H1 (cell line): ENCODE data around the gene BRAT1. TPM values are rescaled to one million over a fixed set of nuclear protein-coding genes. Genes with fewer than 3 reads are reported as not detected.

Source experiments
- CTCF ChIA-PET: fragments of 300-600 bp; sonication (Branson Sonifier 250); formaldehyde crosslinking; loops from one replicate; lab custom pipeline; 2021; ENCODE audit not compliant: partially characterized antibody; lab: Charles Lee
- POLR2A ChIA-PET: fragments of 300-600 bp; sonication (Branson Sonifier 250); formaldehyde crosslinking; loops from one replicate; lab custom pipeline; 2021; ENCODE audit warnings: inconsistent platforms; ENCODE audit not compliant: partially characterized antibody; lab: Charles Lee
- DNase-seq, 2 experiments: peaks; one replicate each; pipeline versions ENCODE4 v3.0.0 to v3.0.0-alpha.2; 2010 to 2022; ENCODE audit warnings: low spot score in 2 of 2, low read depth in 1 of 2, mixed read lengths in 1 of 2
- FAIRE-seq: peaks from 2 replicates; lab custom pipeline; 2011; peaks lifted over from hg19 to GRCh38; lab: Jason Lieb, UNC
- H2AFZ ChIP-seq: 2 replicates; pipeline ENCODE4 v1.8.1; 2012; ENCODE audit warnings: low read length, inconsistent platforms
- H2AK5ac ChIP-seq: 2 replicates; pipeline ENCODE4 v1.6.1; 2013; ENCODE audit warnings: low read depth, low read length
- H2BK120ac ChIP-seq: replicated peaks from 2 replicates; pipeline ENCODE3; 2013; ENCODE audit warnings: low read depth, low read length, inconsistent platforms
- H2BK12ac ChIP-seq: 2 replicates; pipeline ENCODE4 v1.6.1; 2013; ENCODE audit warnings: low read depth, low read length
- H2BK15ac ChIP-seq: 2 replicates; pipeline ENCODE4 v1.6.1; 2013; ENCODE audit warnings: low read length
- H2BK20ac ChIP-seq: 2 replicates; pipeline ENCODE4 v1.6.1; 2013; ENCODE audit warnings: low read length
- H2BK5ac ChIP-seq: 2 replicates; pipeline ENCODE4 v1.6.1; 2013; ENCODE audit warnings: low read depth, low read length
- H3K14ac ChIP-seq: 2 replicates; pipeline ENCODE4 v1.6.1; 2013; ENCODE audit warnings: inconsistent platforms; ENCODE audit not compliant: insufficient read length
- H3K18ac ChIP-seq: 2 replicates; pipeline ENCODE4 v1.6.1; 2013; ENCODE audit warnings: low read length; ENCODE audit errors: extremely low read depth
- H3K23ac ChIP-seq: 2 replicates; pipeline ENCODE4 v1.6.1; 2013; ENCODE audit warnings: inconsistent platforms; ENCODE audit not compliant: insufficient read length
- H3K23me2 ChIP-seq: 2 replicates; pipeline ENCODE4 v1.6.1; 2013; ENCODE audit warnings: low read depth, low read length
- H3K27ac ChIP-seq: 2 replicates; pipeline ENCODE4 v1.6.1; 2011; ENCODE audit warnings: low read depth, low read length, inconsistent platforms
- H3K27me3 ChIP-seq, 4 experiments: replicated peaks in 1 of 4; 1 replicate in 1 of 4; 2 replicates in 3 of 4; pipeline versions ENCODE4 v1.6.1 to v1.8.1; 2011 to 2013; ENCODE audit warnings: low read length in 3 of 4, mild to moderate bottlenecking in 3 of 4, inconsistent platforms in 2 of 4, mixed read lengths in 2 of 4, moderate library complexity in 1 of 4; ENCODE audit not compliant: control insufficient read depth in 3 of 4, insufficient read depth in 3 of 4; ENCODE audit errors: extremely low read depth in 1 of 4
- H3K36me3 ChIP-seq, 4 experiments: 2 replicates each; pipeline versions ENCODE4 v1.6.1 to v1.8.1; 2011 to 2013; ENCODE audit warnings: mild to moderate bottlenecking in 4 of 4, low read length in 3 of 4, moderate library complexity in 2 of 4, control low read depth in 1 of 4, inconsistent platforms in 1 of 4; ENCODE audit not compliant: insufficient read depth in 4 of 4, control insufficient read depth in 2 of 4
- H3K4ac ChIP-seq: replicated peaks from 2 replicates; pipeline ENCODE3; 2013; ENCODE audit warnings: low read length, low read depth, mixed read lengths, inconsistent platforms; ENCODE audit not compliant: insufficient read length
- H3K4me1 ChIP-seq, 4 experiments: replicated peaks in 1 of 4; 1 replicate in 1 of 4; 2 replicates in 3 of 4; pipeline versions ENCODE4 v1.6.1 to v1.8.1; 2011 to 2013; ENCODE audit warnings: low read length in 3 of 4, inconsistent platforms in 2 of 4, mixed read lengths in 1 of 4; ENCODE audit not compliant: insufficient read depth in 4 of 4, control insufficient read depth in 3 of 4
- H3K4me2 ChIP-seq, 2 experiments: 2 replicates each; pipeline versions ENCODE4 v1.6.1 to v1.8.1; 2011 to 2013; ENCODE audit warnings: low read depth in 2 of 2, low read length in 2 of 2, control low read depth in 1 of 2, inconsistent platforms in 1 of 2, mild to moderate bottlenecking in 1 of 2; ENCODE audit not compliant: insufficient read depth in 1 of 2
- H3K4me3 ChIP-seq, 4 experiments: fragments of 200-600, 300-600 bp in 1 of 4; sonication (generic), shearing (Covaris generic), sonication (Bioruptor Twin) in 1 of 4; 2 replicates each; pipeline versions ENCODE4 v1.5.1 to v1.8.1; 2011 to 2016; ENCODE audit warnings: low read length in 4 of 4, low read depth in 3 of 4, control low read depth in 2 of 4, inconsistent platforms in 2 of 4, mild to moderate bottlenecking in 2 of 4, mixed read lengths in 1 of 4, moderate library complexity in 1 of 4; ENCODE audit not compliant: insufficient read depth in 2 of 4; ENCODE audit errors: extremely low read depth in 1 of 4
- H3K56ac ChIP-seq: replicated peaks from 2 replicates; pipeline ENCODE3; 2013; ENCODE audit warnings: low read depth, mild to moderate bottlenecking, mixed read lengths, low read length, inconsistent platforms; ENCODE audit not compliant: insufficient read length
- H3K79me1 ChIP-seq: 2 replicates; pipeline ENCODE4 v1.6.1; 2013; ENCODE audit warnings: low read depth, low read length, control low read depth
- H3K79me2 ChIP-seq, 2 experiments: 2 replicates each; pipeline versions ENCODE4 v1.6.1 to v1.8.1; 2012 to 2013; ENCODE audit warnings: low read length in 2 of 2, mild to moderate bottlenecking in 2 of 2, inconsistent platforms in 1 of 2; ENCODE audit not compliant: insufficient read depth in 2 of 2, control insufficient read depth in 1 of 2
- H3K9ac ChIP-seq, 4 experiments: replicated peaks in 1 of 4; 1 replicate in 1 of 4; 2 replicates in 3 of 4; pipeline versions ENCODE4 v1.6.1 to v1.8.1; 2011 to 2013; ENCODE audit warnings: low read depth in 3 of 4, low read length in 3 of 4, control low read depth in 2 of 4, mild to moderate bottlenecking in 2 of 4, moderate library complexity in 2 of 4, inconsistent platforms in 1 of 4; ENCODE audit errors: extremely low read depth in 1 of 4
- H3K9me3 ChIP-seq, 2 experiments: 2 replicates each; pipeline versions ENCODE4 v1.6.1 to v1.8.1; 2012 to 2013; ENCODE audit warnings: mild to moderate bottlenecking in 2 of 2, moderate library complexity in 2 of 2, control low read depth in 1 of 2, inconsistent platforms in 1 of 2, low read depth in 1 of 2, low read length in 1 of 2, mixed read lengths in 1 of 2; ENCODE audit not compliant: insufficient read depth in 2 of 2
- H4K20me1 ChIP-seq, 2 experiments: replicated peaks in 1 of 2; 2 replicates each; pipeline versions ENCODE3 to v1.8.1; 2011 to 2013; ENCODE audit warnings: inconsistent platforms in 2 of 2, low read length in 2 of 2, mild to moderate bottlenecking in 1 of 2; ENCODE audit not compliant: insufficient read depth in 2 of 2, control insufficient read depth in 1 of 2
- H4K5ac ChIP-seq: 2 replicates; pipeline ENCODE4 v1.6.1; 2013; ENCODE audit warnings: low read length, low read depth, mixed read lengths, inconsistent platforms; ENCODE audit not compliant: insufficient read length
- H4K8ac ChIP-seq: 2 replicates; pipeline ENCODE4 v1.8.0; 2013; ENCODE audit warnings: mild to moderate bottlenecking, moderate library complexity, low read length, inconsistent platforms; ENCODE audit not compliant: insufficient read depth; ENCODE audit errors: extremely low read depth
- H4K91ac ChIP-seq: replicated peaks from 2 replicates; pipeline ENCODE3; 2013; ENCODE audit warnings: low read length, mixed read lengths, inconsistent platforms; ENCODE audit not compliant: insufficient read length
- KDM5A ChIP-seq: fragments of 200-600 bp; IDR thresholded peaks from 2 replicates; pipeline ENCODE4 v1.7.1; 2012; ENCODE audit warnings: mild to moderate bottlenecking, low read length, inconsistent platforms, mixed read lengths
- WGBS, 2 experiments: shearing (Covaris generic) in 1 of 2; methylation state at CpG; one replicate each; pipeline versions ENCODE4 v1.1.6 to v1.1.7; 2013 to 2015; ENCODE audit warnings: low lambda C conversion rate in 2 of 2, mixed read lengths in 2 of 2, inconsistent platforms in 1 of 2, low coverage in 1 of 2, missing lambda C conversion rate in 1 of 2; ENCODE audit not compliant: insufficient replicate concordance in 2 of 2, insufficient coverage in 1 of 2, insufficient read length in 1 of 2; ENCODE audit errors: extremely low coverage in 1 of 2, missing lambda C conversion rate in 1 of 2; 5-methylcytosine and 5-hydroxymethylcytosine counted together
- polyA plus RNA-seq, 7 experiments: library from polyadenylated mRNA; depleted of rRNA in 3 of 7; stranded (reverse) in 5 of 7; unstranded in 2 of 7; fragments of >200 nt in 5 of 7; fragments of 200-250 nt in 2 of 7; gene quantifications; 1 replicate in 5 of 7; 2 replicates in 1 of 7; 4 replicates in 1 of 7; pipeline versions ENCODE4 v1.2.1 to v1.2.3, GENCODE V29; 2011 to 2013; ENCODE audit warnings: missing spikeins in 2 of 7, mixed read lengths in 2 of 7
- total RNA-seq: library from RNA; stranded (reverse); fragmentation: NEBNext Ultra II Directional; extraction: Animal tissue kit (Norgen Biotek cat#: 25700); gene quantifications from 2 replicates; pipeline ENCODE4 v1.2.1, GENCODE V29; 2021

The BRAT1 gene
- total and polyA plus RNA-seq, 2 of the 8 experiments (the other 6 are each of a cell fraction or from before 2014, with no cell fraction given) = 36.8 to 42.3 TPM

DNA sequence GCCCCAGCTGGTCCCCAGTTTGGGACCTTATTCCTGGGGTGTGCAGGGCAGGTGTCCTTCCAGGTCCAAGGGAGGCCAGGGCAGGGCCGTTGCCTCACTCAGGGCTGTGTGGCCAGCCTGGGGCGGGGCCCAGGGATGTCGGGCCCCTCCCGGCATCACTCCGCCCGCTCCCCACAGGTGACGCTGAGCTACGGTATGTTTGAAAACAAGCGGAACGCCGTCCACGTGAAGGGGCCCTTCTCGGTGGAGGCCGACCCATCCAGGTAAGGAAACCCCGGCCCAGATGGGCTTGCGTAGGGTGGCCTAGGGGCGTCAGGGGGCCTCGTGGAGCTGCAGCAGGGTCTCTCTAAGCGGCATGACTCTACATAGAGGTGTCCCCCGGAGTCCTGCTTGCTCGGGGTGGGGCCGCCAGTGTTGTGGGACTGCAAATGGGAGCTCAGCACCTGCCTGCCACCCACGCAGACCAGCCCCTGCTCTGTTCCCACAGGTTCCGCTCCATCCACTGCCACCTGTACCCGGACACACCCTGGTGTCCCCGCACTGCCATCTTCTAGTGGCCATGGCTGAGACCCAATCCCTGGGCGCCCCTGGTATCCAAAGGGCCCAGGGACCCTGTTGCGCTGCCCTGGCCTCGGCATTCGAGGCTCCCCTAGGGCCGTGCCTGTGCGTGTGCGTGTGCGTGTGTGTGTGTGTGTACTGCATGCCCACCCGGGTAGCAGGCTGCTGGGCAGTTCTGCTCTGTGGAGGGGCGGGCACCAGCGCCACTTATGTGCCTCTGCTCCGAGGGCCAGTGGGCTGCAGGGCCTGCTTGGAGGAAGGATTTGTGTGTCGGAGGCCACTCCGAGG, 28.4 kb downstream of the BRAT1 start:
- H3K4me3 ChIP-seq = no peak overlapping the region

More for the DNA sequence above, 28.4 kb downstream of the BRAT1 start:
- Histone ChIP-seq H3K4me2 (no peak overlapping the region), H3K4ac (no peak overlapping the region), H2BK120ac (no peak overlapping the region), H3K27me3 (peaks cover 0 to under 1% (median 0%) of the 10 kb centered on the region in 4 experiments; a peak in 1 of 7 replicates), H3K79me1 (no peaks in the 10 kb centered on the region), H3K36me3 (peaks cover 7 to 28% (median 19%) of the 10 kb centered on the region in 4 experiments; a peak in 6 of 8 replicates), H3K27ac (0 out of 2 replicates have a peak overlapping the region, but pooled peaks have one; percentile 36), H4K91ac (no peak overlapping the region), H4K8ac (no peak overlapping the region; the same call in 1 of the 2 replicates), H3K4me1 (peaks cover 0 to 60% (median 37%) of the 10 kb centered on the region in 4 experiments; a peak in 6 of 7 replicates), H3K9me3 (no peaks in the 10 kb centered on the region), H2BK20ac (no peak overlapping the region), H2BK5ac (no peak overlapping the region), H3K23me2 (peaks cover 6% of the 10 kb centered on the region; the same call in 1 of the 2 replicates), H2BK15ac (no peak overlapping the region), H3K14ac (no peak overlapping the region), H3K79me2 (peaks cover 0 to 2% of the 10 kb centered on the region in 2 experiments; a peak in 1 of 4 replicates), H4K5ac (no peak overlapping the region), H3K18ac (no peak overlapping the region), H3K56ac (no peak overlapping the region), H4K20me1 (peaks cover 11 to 25% of the 10 kb centered on the region in 2 experiments), H2BK12ac (no peak overlapping the region), H3K23ac (no peak overlapping the region), H2AFZ (no peak overlapping the region), H2AK5ac (no peak overlapping the region), H3K9ac (no peak overlapping the region; a peak in 1 of 7 replicates)
- FAIRE-seq (no peak), DNase-seq (no peak)
- WGBS, 2 experiments = 93% methylated on average over 38 of the region's 40 CpGs; no CpG with 5 or more reads in 1 of the 2 experiments
- ChIA-PET POLR2A (interaction anchor here (0.7 to 8.2 kb wide), 7 partner anchors 9 to 118 kb away, joined by 3 to 68 read pairs (median 8); no protein-coding TSS in a partner anchor), CTCF (interaction anchor here (0.6 to 6.9 kb wide), 13 partner anchors 16 to 736 kb away, joined by 3 to 42 read pairs (median 4); partner anchors contain the start of gene BRAT1)
- no peak for TF ChIP-seq KDM5A
